Fibroblast of villous mesenchyme (primary cell): Measurements from ENCODE around the gene C14orf119. TPM values are rescaled to one million over a fixed set of nuclear protein-coding genes. Genes with fewer than 3 reads are reported as not detected.
"Not testable (repeated sequence)": the region's sequence is repeated elsewhere in the genome, so short reads cannot be mapped to it uniquely, and the experiment has no call there.

Source experiments
- DNase-seq: peaks from one replicate; pipeline ENCODE4 v3.0.0-alpha.2; 2010; ENCODE audit warnings: low read depth
- H3K4me3 ChIP-seq: 2 replicates; pipeline ENCODE4 v1.5.1; 2011; ENCODE audit warnings: low read depth, mild to moderate bottlenecking, low read length
- total RNA-seq: library from RNA; depleted of rRNA; stranded (reverse); fragments of >200 nt; gene quantifications from 2 replicates; pipeline ENCODE4 v1.2.3, GENCODE V29; 2012
- TF ChIP-seq, protein P1 (sequence below): IDR thresholded peaks from 2 replicates; pipeline ENCODE4 v1.5.1; 2012; ENCODE audit warnings: low read depth, mild to moderate bottlenecking, low read length; ENCODE audit not compliant: insufficient read depth

Gene C14orf119
- total RNA-seq, 1 donor = 66.1 TPM

DNA sequence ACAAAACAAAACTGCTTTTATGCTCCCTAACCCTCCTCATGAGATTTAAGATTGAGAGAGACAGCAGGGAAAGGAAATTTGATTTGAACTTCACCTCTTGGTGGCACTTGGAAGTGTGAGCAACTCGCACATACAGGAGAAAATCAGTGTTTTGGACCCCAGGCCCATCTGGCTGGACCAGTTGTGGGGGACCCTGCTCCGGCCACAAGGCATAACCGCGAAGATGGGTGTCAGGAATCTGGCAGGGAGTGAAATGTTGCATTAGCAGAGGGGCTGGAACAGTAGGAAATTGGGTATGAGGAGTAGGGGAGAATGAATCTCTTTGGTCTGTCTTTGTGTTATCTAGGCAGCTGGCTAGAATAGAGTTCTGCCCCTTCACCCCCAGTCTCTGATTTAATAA, 8.3 kb downstream of the C14orf119 start:
- no peak for DNase-seq
- TF ChIP-seq, protein P1, sequence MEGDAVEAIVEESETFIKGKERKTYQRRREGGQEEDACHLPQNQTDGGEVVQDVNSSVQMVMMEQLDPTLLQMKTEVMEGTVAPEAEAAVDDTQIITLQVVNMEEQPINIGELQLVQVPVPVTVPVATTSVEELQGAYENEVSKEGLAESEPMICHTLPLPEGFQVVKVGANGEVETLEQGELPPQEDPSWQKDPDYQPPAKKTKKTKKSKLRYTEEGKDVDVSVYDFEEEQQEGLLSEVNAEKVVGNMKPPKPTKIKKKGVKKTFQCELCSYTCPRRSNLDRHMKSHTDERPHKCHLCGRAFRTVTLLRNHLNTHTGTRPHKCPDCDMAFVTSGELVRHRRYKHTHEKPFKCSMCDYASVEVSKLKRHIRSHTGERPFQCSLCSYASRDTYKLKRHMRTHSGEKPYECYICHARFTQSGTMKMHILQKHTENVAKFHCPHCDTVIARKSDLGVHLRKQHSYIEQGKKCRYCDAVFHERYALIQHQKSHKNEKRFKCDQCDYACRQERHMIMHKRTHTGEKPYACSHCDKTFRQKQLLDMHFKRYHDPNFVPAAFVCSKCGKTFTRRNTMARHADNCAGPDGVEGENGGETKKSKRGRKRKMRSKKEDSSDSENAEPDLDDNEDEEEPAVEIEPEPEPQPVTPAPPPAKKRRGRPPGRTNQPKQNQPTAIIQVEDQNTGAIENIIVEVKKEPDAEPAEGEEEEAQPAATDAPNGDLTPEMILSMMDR = no peak

DNA sequence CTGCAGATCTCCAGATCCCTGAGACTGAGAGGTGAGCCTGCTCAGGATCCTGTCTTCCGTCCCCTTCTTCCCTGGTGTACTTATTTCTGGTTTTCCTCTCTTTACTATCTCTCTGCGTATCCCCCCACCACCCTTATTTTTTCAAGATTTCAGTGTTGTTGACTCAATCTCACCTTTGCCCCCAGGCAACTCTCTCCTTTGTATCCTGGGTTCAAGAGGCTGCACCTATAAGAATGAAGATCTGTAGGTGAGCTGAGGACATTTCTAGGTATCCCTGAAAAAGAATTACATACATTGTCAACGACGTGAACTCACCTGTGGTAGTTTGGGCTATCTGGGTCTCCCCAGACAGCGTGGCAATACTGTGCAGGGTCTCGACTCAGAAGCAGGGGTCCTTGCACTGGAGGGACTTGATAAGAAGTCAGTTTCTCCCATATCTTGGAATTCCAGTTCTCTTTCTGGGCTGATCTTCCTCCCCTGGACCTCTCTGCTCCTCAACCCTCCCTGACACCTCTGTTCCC, 8.8 kb downstream of the C14orf119 start:
- H3K4me3 ChIP-seq = no peak overlapping the region
- TF ChIP-seq, protein P1 = no peak
- no peak for DNase-seq

More for the DNA sequence above, 8.3 kb downstream of the C14orf119 start:
- no peak overlapping the region for H3K4me3 ChIP-seq

DNA sequence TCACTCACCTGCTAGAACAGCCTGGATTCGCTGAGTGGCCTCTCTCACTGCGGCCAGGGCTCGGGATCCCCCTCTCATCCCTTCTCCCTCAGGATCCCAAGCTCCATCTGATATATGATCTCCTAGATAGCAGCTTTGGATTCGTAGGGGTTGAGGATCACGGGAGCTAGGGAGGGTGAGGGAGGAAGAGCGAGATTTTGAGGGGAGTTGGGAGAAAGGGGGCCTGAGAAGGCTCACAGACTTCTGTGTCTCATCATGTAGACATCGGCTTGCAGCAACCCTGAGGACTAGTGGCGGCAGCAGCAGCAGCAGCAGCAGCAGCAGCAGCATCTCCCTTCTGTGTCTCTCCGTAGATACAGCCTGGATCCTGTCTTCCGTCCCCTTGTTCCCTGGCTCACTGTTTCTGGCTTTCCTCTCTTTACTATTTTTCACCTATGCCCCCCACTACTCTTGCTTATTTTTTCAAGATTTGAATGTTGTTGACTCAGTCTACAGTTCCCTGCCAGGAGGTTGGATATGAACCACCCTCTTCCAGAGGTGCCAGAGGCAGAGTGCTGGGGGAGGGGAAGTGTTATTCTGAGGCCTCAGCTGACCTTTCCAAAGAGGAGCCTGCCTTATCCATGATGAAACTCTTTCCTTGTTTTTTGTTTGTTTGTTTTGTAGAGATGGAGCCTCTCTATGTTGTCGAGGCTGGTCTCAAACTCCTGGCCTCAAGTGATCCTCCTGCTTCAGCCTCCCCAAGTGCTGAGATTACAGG, 9.5 kb downstream of the C14orf119 start, which contains the start of gene CIROP:
TSS of gene CIROP (minus strand) at position 399 of the 757 bp plus-strand sequence. CDS start at position 330, 69 bp downstream.
- no peak for DNase-seq
- TF ChIP-seq, protein P1 = no peak
- H3K4me3 ChIP-seq = no peak within 1 kb of the TSS

DNA sequence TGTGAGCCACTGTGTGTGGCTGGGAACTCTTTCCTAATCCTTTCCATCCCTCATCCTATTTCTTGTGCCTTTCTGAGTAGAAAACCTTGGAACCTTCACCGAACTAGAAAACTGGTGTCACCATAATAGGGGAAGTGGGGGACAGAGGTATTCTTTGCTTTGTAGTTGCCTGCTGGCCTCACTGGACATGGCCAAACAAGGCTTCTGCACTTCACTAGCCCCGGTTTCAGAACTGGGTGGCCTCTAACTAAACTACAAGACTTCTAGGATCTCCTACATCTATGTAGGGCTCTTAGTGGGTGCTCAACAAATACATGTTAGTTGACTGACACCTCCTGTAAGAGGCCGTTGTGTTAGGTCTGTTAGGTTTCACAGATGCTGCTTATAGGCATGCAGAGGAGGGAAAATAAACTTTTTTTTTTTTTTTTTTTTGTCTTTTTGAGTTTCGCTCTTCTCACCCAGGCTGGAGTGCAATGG, 10.1 kb downstream of the C14orf119 start:
- no peak overlapping the region for H3K4me3 ChIP-seq

DNA sequence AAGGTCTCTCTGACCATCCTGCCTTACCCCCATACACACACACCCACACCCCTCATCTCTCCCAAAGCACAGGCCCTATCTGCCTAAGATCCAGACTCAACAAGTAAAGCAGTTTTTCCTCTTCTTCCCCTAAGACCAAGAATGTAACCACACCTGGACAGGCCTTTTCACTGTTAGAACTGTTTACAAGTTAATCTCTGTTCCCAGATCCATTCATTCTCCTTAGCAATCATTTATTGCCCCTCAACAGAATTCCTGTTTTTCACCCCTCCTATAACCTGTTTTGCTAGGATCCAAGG, 11.4 kb downstream of the C14orf119 start:
- DNase-seq = no peak
- TF ChIP-seq, protein P1 = no peak
- H3K4me3 ChIP-seq = no peak overlapping the region

More for the DNA sequence above, 10.1 kb downstream of the C14orf119 start:
- TF ChIP-seq, protein P1 = no peak
- no peak for DNase-seq

DNA sequence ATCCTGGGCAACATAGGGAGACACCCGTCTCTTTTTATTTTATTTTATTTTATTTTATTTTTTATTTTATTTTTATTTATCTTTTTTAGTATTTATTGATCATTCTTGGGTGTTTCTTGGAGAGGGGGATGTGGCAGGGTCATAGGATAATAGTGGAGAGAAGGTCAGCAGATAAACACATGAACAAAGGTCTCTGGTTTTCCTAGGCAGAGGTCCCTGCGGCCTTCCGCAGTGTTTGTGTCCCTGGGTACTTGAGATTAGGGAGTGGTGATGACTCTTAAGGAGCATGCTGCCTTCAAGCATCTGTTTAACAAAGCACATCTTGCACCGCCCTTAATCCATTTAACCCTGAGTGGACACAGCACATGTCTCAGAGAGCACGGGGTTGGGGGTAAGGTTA, 12.3 kb downstream of the C14orf119 start:
- not testable (repeated sequence) for H3K4me3 ChIP-seq, DNase-seq

DNA sequence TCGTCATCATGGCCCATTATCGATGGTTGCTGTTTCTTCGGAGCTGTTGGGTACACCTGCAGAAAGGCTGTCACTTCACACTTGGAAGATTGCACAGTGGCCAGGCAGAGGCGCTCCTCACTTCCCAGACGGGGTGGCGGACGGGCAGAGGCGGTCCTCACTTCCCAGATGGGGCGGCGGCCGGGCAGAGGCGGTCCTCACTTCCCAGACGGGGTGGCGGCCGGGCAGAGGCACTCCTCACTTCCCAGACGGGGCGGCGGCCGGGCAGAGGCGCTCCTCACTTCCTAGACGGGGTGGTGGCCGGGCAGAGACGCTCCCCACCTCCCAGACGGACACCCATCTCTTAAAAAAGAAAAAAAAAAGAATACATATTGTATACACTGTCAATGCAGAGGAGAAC, 12.9 kb downstream of the C14orf119 start:
- DNase-seq, H3K4me3 ChIP-seq: not testable (repeated sequence)

DNA sequence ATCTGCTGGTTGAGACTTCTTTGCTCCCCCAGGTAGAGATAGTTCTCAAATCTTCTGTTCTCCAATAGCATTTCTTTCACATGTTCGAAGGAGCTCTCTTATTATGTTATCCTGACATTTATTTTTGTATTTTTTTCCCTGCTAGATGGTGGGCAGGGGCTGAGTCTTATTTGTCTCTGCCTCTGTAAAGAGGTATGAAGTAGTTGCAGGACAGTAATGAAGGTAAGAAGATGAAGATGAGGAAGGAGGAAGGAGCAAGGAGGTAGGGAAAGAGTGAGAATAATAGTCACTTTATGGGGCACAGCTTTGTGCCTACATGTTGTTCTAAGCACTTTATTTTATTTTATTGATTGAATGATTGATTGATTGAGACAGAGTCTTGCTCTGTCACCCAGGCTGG, 14.5 kb downstream of the C14orf119 start:
- TF ChIP-seq, protein P1 = no peak
- DNase-seq = no peak
- H3K4me3 ChIP-seq = no peak overlapping the region
